Stimulated activated CD4-positive, alpha-beta T cell treated with anti-CD3 and anti-CD28 coated beads, Interleukin-12 subunit alpha, Interleukin-12 subunit beta, amount 100 ng/mL, for 4 hours (primary cell): Measurements from ENCODE around the gene AGAP3.
A peak's percentile ranks its signal among the peaks of the same experiment; 100 is the strongest.

Source experiments
- DNase-seq: peaks from one replicate; pipeline ENCODE4 v3.0.0-alpha.2; 2020

AGAP3 gene

GRCh38 chr7:151110236-151110940 lies 24.1 kb downstream of the AGAP3 start:
- DNase-seq: no peak

- DNase-seq: peak; percentile 72
Measured at GRCh38 chr7:151110941-151111645, 24.8 kb downstream of the AGAP3 start.

- no peak for DNase-seq
Measured at GRCh38 chr7:151113344-151114150, 27.3 kb downstream of the AGAP3 start.

- DNase-seq: no peak
Measured at GRCh38 chr7:151114151-151115090, 28.1 kb downstream of the AGAP3 start.

GRCh38 chr7:151115121-151115835 lies 29.0 kb downstream of the AGAP3 start:
- DNase-seq: peak; percentile 44

DNA sequence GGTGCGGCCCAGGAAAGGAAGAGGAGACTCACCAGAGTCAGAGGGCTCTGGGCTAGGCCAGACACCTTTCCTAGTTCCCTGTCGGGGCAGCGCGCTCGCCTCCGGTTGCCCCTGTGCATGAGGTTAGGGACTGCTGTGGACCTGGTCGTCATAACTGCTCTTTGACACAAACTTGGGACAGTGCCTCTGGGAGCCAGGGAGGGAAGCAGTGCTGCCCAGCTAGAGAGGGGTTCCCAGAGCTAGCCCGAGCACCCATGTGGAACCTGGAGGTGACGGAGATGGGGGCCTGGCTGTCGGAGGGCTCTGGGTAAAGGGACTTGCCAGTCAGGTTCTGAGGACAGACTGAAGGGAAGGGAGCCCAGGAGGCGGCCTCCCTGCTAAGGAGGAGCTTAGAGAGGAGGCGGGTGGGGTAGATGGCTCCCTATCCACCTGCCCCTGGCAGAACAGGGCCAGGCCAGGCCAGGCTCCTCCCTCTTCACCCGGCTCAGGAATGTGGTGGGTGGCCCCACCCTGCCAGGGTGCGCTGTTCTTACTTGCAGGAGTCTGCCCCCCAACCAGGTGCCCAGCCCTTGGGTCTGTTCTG lies 29.7 kb downstream of the AGAP3 start:
- DNase-seq: no peak

DNA sequence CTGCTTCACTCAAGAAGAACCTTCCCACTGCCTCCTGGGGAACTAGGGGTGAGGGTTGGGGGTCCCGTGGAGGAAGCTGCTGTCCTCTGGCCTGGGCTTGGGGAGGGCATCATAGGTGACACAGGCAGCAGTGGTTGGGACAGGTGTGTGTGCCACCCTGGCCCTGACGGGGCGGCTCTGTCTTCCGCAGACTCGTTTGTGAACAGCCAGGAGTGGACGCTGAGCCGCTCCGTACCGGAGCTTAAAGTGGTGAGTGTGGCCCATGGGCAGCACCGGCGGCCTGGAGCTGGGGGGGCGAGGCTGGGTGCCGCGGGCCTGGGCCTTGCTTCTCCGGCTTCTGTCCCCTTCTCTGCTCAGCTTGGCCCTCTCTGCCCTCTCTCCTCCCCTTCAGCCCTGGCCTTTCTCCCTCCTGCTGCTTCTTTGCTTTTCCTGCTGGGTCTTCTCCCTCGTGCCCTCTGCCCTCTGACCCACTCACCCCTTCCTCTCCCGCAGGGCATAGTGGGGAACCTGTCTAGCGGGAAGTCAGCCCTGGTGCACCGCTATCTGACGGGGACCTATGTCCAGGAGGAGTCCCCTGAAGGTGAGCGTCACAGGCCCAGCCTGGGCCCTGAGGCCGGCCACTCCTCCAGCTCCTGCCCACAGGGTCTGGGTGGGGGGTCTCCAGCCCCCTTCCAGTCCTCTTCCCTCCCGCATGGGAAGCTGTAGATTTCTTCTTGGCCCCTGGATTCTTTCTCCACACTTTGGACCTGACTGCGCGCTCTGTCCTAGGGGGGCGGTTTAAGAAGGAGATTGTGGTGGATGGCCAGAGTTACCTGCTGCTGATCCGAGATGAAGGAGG lies 30.5 kb downstream of the AGAP3 start:
- DNase-seq: no peak

DNA sequence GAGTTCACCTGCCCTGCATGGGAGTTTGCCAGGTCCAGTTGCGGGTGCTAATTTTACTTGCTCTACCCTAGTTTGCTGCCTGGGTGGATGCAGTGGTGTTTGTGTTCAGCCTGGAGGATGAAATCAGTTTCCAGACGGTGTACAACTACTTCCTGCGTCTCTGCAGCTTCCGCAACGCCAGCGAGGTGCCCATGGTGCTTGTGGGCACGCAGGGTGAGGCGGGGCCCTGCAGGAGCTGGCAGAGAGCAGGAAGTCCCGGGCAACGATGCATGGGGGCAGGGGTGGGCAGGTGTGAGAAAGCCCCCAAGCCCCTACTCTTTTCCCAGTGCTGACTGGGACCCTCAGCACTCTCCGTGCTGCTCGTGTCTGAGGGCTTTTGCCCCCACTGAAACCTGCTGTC lies 31.3 kb downstream of the AGAP3 start:
- no peak for DNase-seq

DNA sequence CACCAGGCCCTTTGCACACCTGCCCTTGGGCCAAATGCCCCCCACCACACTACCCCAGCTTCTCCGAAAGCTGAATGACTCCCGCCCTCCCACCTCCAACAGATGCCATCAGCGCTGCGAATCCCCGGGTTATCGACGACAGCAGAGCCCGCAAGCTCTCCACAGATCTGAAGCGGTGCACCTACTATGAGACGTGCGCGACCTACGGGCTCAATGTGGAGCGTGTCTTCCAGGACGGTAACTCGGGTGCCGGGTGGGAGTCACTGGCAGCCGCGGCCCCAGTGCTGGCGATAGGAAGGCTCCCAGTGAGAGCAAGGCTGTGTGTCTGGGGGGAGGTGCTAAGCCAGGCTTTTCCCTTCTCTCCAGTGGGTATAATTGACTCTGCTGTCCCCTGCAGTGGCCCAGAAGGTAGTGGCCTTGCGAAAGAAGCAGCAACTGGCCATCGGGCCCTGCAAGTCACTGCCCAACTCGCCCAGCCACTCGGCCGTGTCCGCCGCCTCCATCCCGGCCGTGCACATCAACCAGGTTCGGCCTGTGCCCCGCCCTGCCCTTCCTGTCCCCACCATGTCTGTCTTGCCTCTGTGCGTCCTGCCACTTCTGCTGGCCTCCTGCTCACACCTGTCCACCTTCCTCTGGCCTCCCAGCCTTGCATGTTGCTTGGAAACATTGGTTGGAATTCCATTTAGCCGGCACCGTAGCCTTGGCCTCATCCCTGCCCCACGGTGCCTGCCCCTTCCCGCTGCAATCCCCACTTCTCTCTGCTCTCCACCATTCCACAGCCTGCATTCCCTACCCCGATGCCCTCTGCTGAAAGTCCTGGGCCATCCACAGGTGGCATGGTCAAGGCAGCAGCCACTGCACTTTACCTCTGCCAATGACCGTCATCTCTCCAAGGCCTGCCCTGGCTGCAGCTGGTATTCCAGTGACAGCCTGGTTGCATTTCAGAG lies 32.1 kb downstream of the AGAP3 start:
- DNase-seq: no peak

GRCh38 chr7:151119055-151119415 lies 32.8 kb downstream of the AGAP3 start:
- no peak for DNase-seq

GRCh38 chr7:151119902-151120301 lies 33.6 kb downstream of the AGAP3 start:
- DNase-seq: no peak

- DNase-seq: no peak
Measured at GRCh38 chr7:151120896-151121295, 34.6 kb downstream of the AGAP3 start.

DNA sequence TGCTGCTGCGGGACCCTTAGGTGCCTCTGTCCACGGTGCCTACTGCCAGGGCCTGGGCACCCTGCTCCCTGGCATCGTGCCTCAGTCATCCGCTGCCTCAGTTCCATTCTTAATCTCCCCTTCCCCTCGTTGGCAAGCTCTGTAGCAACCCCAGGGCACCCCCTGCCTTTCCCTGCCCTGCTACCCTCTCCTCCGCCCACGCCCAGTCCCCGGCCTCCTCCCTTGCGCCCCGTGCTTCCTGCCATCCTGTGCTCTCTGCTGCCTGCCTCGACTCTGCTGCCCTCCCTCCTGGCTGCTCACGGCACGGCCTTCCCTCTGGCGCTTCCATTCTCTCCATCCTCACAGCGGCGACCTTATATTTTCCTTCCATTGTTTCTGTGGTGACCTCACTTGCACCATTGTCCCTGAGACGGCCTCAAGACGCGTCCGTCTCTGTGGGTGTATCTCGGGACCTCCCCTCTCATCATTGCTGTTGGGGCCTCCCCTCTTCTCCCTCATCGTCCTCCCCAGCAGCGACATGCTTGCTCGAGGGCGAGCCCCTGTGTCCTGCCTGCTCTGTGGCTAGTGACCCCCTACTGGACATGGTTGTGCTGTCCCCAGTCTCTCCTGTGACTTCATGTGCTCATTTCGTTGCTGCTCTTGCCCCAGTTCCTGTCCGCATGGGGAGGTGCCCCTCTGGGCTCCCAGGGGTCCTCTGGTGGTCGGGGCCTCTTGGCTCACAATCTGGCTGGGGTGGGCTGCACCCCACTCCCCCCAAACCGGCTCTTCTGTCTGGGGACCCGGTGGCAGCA lies 35.3 kb downstream of the AGAP3 start:
- DNase-seq: no peak

- no peak for DNase-seq
Measured at GRCh38 chr7:151122276-151122675, 36.0 kb downstream of the AGAP3 start.

DNA sequence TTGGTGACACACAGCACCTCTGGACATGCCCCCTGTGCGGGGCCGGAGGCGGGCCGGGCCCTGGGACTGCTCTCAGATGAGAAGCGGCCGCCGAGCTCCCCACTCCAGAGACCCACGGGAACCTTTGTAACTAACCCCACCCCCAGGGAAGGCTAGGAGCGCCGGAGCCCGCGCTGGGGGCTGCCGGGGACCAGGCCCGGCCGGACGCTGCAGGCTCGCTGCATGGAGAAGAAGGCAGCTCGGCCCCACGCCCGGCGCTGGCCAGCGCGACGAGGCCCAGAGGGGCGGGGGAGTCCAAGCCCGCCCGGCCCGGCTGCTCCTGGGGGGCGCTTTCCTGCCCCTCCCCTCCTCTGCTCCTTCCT lies 36.5 kb downstream of the AGAP3 start:
- no peak for DNase-seq

DNA sequence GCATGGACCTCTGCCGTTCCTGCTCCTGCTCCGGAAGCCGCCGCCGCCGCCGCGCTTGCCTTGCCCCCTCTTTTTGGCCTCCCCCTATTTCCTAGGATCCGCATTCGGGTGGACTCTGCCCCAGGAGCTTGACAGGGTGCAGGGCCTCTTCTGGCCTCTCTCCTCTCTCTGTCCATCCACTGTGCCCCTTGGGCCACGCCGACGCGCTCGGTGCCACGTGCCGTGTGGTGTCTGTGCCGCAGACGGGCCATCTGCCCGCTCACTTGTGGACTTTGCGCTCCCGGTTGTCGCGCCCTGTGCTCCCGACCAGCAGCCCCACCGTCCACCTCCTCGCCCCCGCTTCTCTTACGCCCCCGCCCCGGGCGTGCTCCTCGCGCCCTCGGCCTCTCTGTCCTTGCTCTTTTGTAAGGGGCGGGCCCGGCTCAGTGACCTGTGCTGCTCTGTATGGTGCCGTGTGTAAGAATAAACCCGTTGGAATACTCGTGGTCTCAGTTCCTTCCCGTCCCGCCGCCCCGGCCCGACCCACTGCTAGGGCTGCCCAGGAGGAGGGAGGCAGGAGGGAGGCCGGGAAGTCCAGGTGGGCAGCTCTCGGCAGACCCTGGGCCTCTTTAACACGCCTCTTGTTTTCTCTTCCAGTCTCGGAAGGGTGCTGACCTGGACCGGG lies 37.0 kb downstream of the AGAP3 start:
- no peak for DNase-seq

GRCh38 chr7:151123822-151124464 lies 37.7 kb downstream of the AGAP3 start:
- peak; percentile 82 for DNase-seq

DNA sequence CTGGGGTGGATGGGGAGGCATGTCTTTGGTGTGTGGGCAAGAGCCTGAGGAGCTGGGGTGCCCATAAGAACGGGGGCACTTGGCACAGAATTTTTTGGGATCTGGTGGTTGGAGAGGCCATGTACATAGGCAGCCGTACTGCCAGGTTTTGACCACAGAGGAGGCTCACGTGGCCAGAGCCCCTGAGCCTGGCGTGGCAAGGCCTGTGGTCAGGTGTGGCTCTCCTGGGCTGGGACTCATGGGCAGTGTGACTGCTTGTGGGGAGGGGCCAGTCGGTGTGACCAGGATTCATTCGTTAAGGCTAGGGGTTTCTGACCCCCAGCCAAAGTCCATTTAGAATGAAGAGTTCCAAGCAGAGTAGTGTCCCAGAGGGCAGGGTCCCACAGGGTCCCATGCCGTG lies 38.2 kb downstream of the AGAP3 start:
- no peak for DNase-seq
